GM19099 (cell line): ENCODE results near the gene C5orf46.

Experiments used
- POLR2A ChIP-seq: IDR thresholded peaks from 3 replicates; pipeline ENCODE4 v1.6.1; 2011; ENCODE audit warnings: low read depth; ENCODE audit not compliant: insufficient read length; ENCODE audit errors: extremely low read depth

C5orf46 gene

DNA sequence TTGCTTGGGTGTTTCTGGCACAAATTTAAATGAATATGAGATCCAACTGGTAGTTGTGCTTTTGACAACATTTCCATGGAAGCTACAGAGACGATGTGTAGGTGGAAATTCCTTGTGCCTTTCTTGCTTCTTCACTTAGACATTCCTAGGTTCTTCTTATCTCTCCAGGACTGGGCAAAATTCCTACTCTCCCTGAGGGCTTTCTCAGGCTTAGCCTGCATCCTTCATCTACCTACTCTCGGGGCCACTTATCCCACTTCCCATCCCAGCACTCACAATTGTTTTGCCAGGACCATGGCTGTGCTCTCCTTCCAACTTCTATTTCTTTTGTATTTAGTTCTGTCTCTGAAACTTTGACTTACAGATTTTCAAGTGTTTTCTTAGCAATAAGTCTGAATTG lies 57.1 kb downstream of the C5orf46 start:
- TF ChIP-seq POLR2A: no peak

- no peak for TF ChIP-seq POLR2A
These were observed 60.7 kb downstream of the C5orf46 start for GRCh38 chr5:147845618-147846017.

GRCh38 chr5:147844846-147845245 lies 61.5 kb downstream of the C5orf46 start:
- no peak for TF ChIP-seq POLR2A

DNA sequence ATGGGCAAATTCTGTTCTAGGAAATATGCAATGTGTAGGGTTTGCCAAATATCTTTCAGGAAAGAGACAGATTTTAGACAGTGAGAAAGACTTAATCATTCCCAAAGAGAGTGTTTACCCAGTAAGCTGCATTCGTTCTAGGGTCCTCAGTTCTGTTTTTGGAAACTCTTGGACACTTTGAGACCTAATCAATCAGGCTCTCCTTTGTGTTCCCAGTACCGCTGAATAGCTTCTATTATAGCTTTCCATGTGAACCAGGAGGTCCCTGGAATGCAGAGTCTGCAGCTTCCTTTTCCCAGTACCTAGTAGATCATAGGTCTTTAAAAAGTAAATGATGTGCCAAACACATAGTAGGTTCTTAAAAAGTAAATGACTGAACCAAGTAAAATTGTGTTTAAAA lies 63.5 kb downstream of the C5orf46 start:
- TF ChIP-seq POLR2A: no peak
